GM10266 (cell line): ENCODE results near the gene ANKRD66.

Source experiments
- DNase-seq: peaks from one replicate; pipeline ENCODE4 v3.0.0; 2012; ENCODE audit errors: extremely low spot score
- TF ChIP-seq, protein P1 (sequence below): IDR thresholded peaks from 2 replicates; pipeline ENCODE4 v1.5.1; 2012; ENCODE audit warnings: mild to moderate bottlenecking, low read depth; ENCODE audit not compliant: control insufficient read depth, insufficient read depth; ENCODE audit errors: missing control alignments

Gene ANKRD66

DNA sequence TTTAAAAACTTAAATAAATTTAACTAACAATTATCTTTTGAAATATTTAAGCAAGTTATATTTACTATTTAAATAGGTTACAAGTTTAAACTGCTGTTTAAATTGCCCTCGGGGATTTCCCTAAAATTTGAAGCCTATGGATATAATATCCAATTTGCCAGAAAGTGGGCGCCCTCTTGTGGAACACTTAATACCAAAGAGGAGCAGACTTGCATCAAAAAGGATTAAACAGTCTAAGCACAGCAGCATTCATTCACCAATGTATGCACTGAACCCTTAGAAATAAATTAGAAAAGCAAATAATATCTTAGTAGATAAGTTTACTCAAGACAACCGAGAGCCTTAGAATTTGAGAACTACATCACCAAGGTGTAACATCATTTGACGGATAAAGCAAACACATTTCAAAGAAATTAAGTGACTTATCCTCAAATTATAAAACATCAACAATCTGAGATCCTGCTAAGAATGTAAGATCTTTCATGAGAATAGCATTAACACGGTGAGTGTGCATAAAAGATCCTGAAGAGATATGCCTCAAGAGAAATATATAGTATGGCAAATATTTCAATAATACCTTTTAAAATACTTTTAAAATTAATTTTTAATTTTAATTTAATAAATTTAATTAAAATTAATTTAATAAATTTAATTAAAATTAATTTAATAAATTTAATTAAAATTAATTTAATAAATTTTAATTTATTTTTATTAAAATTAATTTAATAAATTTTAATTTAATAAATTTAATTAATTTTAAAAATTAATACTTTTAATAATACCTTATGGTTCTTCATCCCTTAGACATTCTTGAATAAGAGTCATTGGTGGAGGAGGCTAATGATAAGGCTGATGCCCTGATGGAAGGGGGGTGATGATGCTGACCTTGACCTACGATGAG lies 35.0 kb downstream of the ANKRD66 start:
- peak; percentile 27 for DNase-seq
- TF ChIP-seq, protein P1, sequence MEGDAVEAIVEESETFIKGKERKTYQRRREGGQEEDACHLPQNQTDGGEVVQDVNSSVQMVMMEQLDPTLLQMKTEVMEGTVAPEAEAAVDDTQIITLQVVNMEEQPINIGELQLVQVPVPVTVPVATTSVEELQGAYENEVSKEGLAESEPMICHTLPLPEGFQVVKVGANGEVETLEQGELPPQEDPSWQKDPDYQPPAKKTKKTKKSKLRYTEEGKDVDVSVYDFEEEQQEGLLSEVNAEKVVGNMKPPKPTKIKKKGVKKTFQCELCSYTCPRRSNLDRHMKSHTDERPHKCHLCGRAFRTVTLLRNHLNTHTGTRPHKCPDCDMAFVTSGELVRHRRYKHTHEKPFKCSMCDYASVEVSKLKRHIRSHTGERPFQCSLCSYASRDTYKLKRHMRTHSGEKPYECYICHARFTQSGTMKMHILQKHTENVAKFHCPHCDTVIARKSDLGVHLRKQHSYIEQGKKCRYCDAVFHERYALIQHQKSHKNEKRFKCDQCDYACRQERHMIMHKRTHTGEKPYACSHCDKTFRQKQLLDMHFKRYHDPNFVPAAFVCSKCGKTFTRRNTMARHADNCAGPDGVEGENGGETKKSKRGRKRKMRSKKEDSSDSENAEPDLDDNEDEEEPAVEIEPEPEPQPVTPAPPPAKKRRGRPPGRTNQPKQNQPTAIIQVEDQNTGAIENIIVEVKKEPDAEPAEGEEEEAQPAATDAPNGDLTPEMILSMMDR, result peak; percentile 47

DNA sequence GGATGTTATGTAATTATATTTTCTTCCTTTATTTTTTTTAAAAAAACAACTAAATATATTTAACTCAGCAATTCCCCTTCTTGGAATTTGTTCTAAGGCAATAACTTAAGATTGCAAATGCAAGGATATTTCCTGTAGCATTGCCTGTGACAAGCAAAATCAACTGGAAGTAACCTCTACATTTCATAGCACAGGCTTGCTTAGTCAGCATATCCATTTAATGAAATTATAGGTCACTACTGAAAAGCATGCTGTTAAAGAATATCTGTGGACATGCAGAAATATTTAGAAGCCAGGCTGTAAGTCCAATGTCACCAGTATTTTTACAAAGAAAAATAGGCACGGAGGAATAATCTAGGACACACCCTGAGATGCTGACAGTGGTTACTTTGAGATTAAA lies 37.8 kb downstream of the ANKRD66 start:
- TF ChIP-seq, protein P1, result no peak

DNA sequence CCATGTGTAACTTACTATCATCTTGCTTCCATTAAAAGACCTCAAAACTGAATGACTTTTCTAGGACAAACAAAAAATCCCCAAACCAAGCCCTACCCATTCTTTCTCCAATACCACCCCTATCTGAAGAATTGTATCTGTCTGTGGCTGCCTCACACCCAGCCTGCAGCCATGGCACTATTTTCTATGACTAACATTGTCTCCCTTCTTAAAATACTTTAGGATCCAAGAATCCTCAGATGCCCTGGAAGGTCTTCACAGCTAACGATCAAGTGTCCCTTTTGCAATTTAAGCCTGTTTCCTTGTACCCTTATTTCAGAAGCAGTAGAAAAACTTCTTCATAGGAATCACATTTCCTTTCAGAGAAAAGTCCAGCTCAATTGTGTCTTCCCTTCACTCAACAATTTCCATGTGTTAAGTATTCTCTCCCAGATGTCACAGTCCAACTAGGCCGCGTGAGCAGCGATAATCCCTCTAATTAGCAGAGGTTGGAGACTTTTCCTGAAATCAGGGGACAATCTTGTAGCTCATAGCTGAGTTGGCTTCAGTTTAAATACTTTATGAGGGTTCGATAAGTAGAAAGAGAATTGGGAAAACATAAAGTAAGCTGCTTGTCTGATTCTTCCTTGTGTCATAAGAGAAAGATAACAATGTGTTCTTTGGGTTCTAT lies 41.3 kb downstream of the ANKRD66 start:
- TF ChIP-seq, protein P1, result no peak
- DNase-seq, result no peak

More for the DNA sequence above, 37.8 kb downstream of the ANKRD66 start:
- DNase-seq, result no peak

DNA sequence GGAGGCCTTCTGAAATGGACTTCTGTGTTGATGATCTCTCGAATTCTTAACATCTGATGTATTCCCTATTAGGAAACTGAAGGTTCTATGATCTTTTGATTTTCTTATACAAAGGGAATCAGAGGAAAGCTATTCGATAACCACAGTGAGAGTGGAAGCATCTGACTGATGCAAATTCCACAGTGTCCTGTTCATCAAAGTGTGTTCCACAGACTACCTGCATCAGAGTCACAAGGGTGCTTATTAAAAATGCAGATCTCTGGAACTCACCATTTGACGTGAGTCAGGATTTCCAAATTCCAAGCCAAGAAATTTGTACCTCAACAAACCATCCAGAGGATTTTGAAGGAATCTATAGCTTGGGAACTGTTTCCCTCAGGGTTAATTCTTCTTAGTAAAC lies 42.1 kb downstream of the ANKRD66 start:
- DNase-seq, result no peak
- TF ChIP-seq, protein P1, result no peak

DNA sequence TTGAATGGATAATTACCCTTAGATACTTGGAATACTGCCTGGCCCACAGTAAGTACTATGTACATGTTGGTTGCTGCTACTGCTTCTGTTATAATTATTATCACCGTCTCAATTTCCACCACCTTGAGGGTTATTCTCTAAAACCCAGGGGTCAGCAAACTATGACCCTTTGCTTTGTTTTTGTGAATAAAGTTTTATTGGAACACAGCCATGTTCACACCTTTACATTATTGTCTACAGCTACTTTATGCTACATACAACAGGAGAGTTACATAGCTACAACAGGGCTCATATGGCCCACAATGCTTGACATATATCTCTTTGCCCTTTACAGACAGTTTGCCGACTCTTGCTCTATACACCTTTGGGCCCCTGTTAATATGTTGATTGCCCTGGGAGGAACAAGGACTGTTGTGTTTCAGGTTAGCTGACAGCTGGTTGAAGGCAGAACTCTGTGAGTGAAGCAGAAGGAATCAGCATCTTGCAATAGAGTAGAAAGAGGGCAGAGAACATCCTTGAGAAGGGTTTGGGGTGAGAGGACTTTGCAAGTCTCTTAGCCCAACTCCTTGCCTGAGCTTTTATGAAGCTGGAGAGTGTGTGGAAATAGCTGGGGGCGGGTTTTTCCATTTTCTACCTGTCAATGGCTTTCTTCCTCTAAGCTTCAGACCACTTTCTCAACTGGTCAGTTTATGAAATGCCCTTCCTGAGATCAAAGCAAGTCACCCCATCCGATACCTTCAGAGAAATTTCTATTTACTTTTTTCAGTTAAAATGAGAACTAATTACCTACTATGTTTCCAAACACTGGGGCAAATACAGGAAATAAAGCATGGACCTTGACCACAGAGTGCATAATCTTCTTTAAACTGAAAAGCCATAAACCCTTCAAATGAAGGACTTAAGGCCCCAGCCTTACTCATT lies 43.0 kb downstream of the ANKRD66 start:
- DNase-seq, result no peak
- TF ChIP-seq, protein P1, result no peak

DNA sequence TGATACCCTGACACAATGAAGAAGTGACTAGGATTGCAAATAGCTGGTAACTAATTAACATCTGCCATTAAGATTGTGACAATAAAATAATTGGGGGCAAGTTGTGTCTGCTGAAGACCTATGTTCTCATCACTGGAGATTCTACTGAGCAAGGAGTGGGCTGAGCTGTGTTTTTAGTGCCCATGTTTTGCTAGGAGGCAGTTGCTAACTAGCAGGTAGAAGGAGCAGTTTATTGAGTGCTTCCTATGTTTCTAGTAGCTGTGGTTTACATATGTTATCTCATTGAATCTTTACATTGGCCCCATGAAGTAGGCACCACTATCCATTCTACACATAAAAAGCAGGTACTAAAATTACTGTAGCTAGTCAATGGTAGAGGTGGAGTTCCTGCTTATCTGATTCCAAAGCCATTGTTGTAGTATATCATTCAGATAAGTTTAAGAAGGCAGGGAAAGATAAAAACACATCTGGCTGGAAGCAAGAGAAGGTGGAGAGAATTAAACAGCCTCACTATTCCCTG lies 43.7 kb downstream of the ANKRD66 start:
- TF ChIP-seq, protein P1, result no peak
- DNase-seq, result no peak
